ENCODE data around the gene SLC51B. TPM values are rescaled to one million over a fixed set of nuclear protein-coding genes. Genes with fewer than 3 reads are reported as not detected.

The SLC51B gene
- total RNA-seq, 6 experiments from 2014 or later, result 0.32 to 10.1 (median 2.7) TPM

DNA sequence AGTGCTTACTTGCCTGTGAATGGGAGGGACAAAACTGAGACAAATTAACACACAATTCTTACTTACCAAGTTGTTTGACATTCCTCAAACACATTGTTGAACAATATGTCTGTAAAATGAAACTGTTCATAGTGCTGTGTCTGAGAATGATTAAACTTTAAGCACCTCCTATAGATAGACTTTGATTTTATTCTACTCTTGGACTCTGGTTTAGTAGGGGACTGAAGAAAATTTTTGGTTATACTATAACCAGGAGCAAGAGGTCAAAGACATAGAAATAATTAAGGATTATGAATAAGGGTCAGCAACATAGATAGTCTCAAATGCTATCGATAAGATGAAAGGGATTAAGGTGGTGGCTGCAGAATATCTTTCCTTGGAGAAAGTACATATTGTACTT lies 7.9 kb upstream of the SLC51B start:
- no peak overlapping the region for H3K4me3 ChIP-seq
- DNase-seq (no peak), ATAC-seq (no peak)
- no peaks in the 10 kb centered on the region for H3K9me3 ChIP-seq
- intact Hi-C loops (cut with DNase I), result loop anchor here in 1 of 2 donors (10.0 kb wide), 1 partner anchor 237 kb away; no protein-coding TSS in a partner anchor
- 62% methylated on average over 1 of the region's 1 CpG for WGBS (ENCODE audit: insufficient coverage, low coverage, low lambda C conversion rate, missing lambda C conversion rate)
- no peaks in the 10 kb centered on the region for H3K36me3 ChIP-seq
- H3K27ac ChIP-seq, result no peak overlapping the region
- H3K27me3 ChIP-seq, result no peaks in the 10 kb centered on the region
- H3K4me1 ChIP-seq, result peaks cover 0 to 17% (median 7%) of the 10 kb centered on the region in 4 donors
- TF ChIP-seq, protein P1, sequence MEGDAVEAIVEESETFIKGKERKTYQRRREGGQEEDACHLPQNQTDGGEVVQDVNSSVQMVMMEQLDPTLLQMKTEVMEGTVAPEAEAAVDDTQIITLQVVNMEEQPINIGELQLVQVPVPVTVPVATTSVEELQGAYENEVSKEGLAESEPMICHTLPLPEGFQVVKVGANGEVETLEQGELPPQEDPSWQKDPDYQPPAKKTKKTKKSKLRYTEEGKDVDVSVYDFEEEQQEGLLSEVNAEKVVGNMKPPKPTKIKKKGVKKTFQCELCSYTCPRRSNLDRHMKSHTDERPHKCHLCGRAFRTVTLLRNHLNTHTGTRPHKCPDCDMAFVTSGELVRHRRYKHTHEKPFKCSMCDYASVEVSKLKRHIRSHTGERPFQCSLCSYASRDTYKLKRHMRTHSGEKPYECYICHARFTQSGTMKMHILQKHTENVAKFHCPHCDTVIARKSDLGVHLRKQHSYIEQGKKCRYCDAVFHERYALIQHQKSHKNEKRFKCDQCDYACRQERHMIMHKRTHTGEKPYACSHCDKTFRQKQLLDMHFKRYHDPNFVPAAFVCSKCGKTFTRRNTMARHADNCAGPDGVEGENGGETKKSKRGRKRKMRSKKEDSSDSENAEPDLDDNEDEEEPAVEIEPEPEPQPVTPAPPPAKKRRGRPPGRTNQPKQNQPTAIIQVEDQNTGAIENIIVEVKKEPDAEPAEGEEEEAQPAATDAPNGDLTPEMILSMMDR (IDR thresholded peaks at IDR 0.05), result no peak
- TF ChIP-seq POLR2A (IDR thresholded peaks at IDR 0.05), result no peak

DNA sequence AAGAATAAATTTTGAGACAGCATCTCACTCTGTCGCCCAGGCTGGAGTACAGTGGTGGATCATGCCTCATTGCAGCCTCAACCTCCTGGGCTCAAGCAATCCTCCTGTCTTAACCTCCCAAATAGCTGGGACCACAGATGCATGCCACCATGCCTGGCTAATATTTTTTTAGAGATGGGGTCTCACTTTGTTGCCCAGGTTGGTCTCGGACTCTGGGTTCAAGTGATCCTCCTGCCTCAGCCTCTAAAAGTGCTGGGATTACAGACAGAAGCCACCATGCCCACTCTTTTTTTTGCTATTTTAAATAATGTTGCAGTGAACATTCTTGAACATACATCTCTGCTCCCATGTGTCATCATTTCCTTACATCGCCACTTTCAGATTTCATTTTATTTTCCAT lies 6.8 kb upstream of the SLC51B start:
- intact Hi-C loops (cut with DNase I), result loop anchor here in 1 of 2 donors (10.0 kb wide), 1 partner anchor 236 kb away; no protein-coding TSS in a partner anchor

DNA sequence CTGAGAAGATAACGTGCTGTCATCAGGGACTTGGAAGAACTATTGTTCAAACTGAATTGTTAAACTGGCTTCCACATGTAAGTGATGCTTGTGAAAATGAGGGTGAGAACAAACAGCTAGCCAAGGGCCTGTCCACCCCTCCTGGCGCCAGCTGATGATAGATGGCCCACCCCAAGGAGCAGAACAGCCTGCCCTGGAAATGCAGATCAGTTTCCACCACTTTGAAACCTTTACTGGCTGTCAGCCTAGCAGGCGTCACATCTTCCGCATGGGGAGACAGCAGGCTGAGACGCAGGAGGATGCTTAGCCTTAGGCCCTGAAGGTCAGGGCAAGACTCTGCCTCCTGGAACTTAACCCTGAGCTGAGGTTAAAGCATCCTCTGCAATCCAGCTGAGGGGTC lies 6.4 kb upstream of the SLC51B start:
- intact Hi-C loops (cut with DNase I), result loop anchor here in 1 of 2 donors (10.0 kb wide), 1 partner anchor 236 kb away; no protein-coding TSS in a partner anchor
- Histone ChIP-seq H3K4me1 (peaks cover 0 to 7% (median 3%) of the 10 kb centered on the region in 4 donors), H3K9me3 (no peaks in the 10 kb centered on the region), H3K4me3 (no peak overlapping the region), H3K27ac (no peak overlapping the region), H3K36me3 (no peaks in the 10 kb centered on the region), H3K27me3 (no peaks in the 10 kb centered on the region)
- TF ChIP-seq, protein P1 (IDR thresholded peaks at IDR 0.05), result no peak
- no peak for TF ChIP-seq POLR2A (IDR thresholded peaks at IDR 0.05)
- WGBS (ENCODE audit: insufficient coverage, low coverage, low lambda C conversion rate, missing lambda C conversion rate), result 68% methylated on average over 4 of the region's 5 CpGs
- DNase-seq (no peak), ATAC-seq (peak in 1 of 4 donors; percentile 38)

More for the DNA sequence above, 6.8 kb upstream of the SLC51B start:
- Histone ChIP-seq H3K27me3 (no peaks in the 10 kb centered on the region), H3K4me3 (no peak overlapping the region), H3K4me1 (peaks cover 0 to 7% (median 3%) of the 10 kb centered on the region in 4 donors), H3K36me3 (no peaks in the 10 kb centered on the region), H3K9me3 (no peaks in the 10 kb centered on the region), H3K27ac (no peak overlapping the region)
- TF ChIP-seq POLR2A (IDR thresholded peaks at IDR 0.05), result no peak
- TF ChIP-seq, protein P1 (IDR thresholded peaks at IDR 0.05), result no peak
- 88% methylated on average over 2 of the region's 3 CpGs for WGBS (ENCODE audit: insufficient coverage, low coverage, low lambda C conversion rate, missing lambda C conversion rate)
- ATAC-seq, result no peak
- DNase-seq, result no peak

DNA sequence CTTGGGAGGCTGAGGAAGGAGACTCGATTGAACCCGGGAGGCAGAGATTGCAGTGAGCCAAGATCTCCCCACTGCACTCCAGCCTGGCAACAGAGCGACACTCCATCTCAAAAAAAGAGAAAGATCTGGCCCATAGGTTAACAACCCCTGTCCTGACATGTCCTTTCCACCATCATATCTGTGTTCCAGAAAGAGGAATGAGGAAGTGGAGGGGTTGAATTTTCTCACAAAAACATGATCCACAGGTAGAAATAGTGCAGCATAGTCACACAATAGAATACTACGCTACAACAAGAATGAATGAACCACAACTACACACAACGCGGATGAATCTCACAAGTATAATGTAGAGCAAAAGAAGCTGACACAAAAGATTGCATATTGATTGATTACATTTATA lies 4.7 kb upstream of the SLC51B start:
- Histone ChIP-seq H3K4me1 (peaks cover 0 to 19% (median 10%) of the 10 kb centered on the region in 4 donors), H3K4me3 (no peak overlapping the region), H3K36me3 (no peaks in the 10 kb centered on the region), H3K9me3 (no peaks in the 10 kb centered on the region), H3K27ac (no peak overlapping the region), H3K27me3 (no peaks in the 10 kb centered on the region)
- 90% methylated on average over 6 of the region's 6 CpGs for WGBS (ENCODE audit: insufficient coverage, low coverage, low lambda C conversion rate, missing lambda C conversion rate)
- intact Hi-C loops (cut with DNase I), result no loop called here
- TF ChIP-seq, protein P1 (IDR thresholded peaks at IDR 0.05), result no peak
- no peak for TF ChIP-seq POLR2A (IDR thresholded peaks at IDR 0.05)
- DNase-seq, result no peak
- no peak for ATAC-seq

Measured in right lobe of liver (tissue), 6 donors.